Measurements from ENCODE around the gene HS6ST1.

HS6ST1 gene

DNA sequence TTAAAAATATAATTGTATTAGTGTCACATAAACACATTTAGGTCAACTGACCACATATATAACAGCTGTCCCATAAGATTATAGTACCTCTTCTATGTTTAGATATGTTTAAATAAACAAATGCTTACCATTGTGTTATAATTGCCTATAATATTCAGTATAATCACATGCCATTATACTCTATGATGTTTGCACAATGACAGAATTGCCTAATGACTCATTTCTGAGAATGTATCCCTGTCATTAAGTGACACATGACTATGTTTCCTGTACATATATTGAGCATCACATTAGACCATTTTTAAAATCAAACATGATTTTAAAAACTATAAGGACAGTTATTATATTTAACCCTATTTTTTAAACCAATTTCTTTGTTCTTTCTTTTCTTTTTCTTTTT lies 89.8 kb downstream of the HS6ST1 start:
- TF ChIP-seq, protein P1, sequence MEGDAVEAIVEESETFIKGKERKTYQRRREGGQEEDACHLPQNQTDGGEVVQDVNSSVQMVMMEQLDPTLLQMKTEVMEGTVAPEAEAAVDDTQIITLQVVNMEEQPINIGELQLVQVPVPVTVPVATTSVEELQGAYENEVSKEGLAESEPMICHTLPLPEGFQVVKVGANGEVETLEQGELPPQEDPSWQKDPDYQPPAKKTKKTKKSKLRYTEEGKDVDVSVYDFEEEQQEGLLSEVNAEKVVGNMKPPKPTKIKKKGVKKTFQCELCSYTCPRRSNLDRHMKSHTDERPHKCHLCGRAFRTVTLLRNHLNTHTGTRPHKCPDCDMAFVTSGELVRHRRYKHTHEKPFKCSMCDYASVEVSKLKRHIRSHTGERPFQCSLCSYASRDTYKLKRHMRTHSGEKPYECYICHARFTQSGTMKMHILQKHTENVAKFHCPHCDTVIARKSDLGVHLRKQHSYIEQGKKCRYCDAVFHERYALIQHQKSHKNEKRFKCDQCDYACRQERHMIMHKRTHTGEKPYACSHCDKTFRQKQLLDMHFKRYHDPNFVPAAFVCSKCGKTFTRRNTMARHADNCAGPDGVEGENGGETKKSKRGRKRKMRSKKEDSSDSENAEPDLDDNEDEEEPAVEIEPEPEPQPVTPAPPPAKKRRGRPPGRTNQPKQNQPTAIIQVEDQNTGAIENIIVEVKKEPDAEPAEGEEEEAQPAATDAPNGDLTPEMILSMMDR (IDR thresholded peaks at IDR 0.05; ENCODE audit: low read depth, low read length, missing control alignments): no peak
- no peak for DNase-seq (ENCODE audit: extremely low read depth, low read depth)
- no peak overlapping the region for H3K4me3 ChIP-seq (replicated peaks; ENCODE audit: low read depth, low read length)

DNA sequence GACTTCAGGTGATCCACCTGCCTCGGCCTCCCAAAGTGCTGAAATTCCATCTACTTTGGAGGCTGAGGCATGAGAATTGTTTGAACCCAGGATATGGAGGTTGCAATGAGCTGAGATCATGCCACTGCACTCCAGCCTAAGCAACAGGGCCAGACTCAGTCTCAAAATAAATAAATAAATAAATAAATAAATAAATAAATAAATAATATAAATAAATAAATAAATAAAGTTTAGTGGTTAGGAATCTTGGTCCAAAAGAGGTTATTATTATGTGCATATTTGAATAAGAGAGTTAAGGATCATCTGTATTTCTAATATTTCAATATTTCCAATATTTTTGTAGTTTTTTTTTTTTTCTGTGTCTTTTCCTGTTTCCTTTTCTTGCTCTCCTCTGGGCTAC lies 90.8 kb downstream of the HS6ST1 start:
- H3K4me3 ChIP-seq (replicated peaks; ENCODE audit: low read depth, low read length): no peak overlapping the region
- TF ChIP-seq, protein P1 (IDR thresholded peaks at IDR 0.05; ENCODE audit: low read depth, low read length, missing control alignments): no peak
- no peak for DNase-seq (ENCODE audit: extremely low read depth, low read depth)

DNA sequence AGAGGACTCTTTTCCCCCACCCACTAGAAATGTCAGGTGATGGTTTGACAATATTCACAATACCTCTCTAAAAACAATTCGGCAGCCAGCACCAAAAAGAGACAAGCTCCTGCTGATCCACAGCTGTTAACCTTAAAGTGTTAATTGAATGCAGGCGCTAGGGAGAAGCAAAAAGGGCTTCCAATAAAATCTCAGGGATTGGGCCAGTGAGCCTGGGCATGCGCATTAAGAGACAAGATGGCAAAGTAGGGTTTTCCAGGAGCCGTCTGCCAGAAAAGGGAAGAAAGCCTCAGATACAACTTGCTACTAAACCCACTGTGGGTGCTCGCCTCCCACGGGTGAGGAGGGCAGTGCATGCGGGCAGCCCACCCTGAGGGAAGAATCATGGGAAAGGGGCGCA lies 98.8 kb downstream of the HS6ST1 start:
- no peak for DNase-seq (ENCODE audit: extremely low read depth, low read depth)
- TF ChIP-seq, protein P1 (IDR thresholded peaks at IDR 0.05; ENCODE audit: low read depth, low read length, missing control alignments): no peak
- H3K4me3 ChIP-seq (replicated peaks; ENCODE audit: low read depth, low read length): no peak overlapping the region

DNA sequence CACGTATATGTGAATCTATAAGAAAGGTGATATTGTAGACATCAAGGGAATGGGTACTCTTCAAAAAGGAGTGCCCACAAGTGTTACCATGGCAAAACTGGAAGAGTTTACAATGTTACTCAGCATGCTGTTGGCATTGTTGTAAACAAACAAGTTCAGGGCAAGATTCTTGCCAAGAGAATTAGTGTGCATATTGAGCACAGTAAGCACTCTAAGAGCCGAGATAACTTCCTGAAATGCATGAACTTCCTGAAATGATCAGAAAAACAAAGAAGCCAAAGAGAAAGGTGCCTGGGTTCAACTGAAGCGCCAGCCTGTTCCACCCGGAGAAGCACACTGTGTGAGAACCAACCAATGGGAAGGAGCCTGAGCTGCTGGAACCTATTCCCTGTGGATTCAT lies 101.0 kb downstream of the HS6ST1 start:
- TF ChIP-seq, protein P1 (IDR thresholded peaks at IDR 0.05; ENCODE audit: low read depth, low read length, missing control alignments): no peak
- DNase-seq (ENCODE audit: extremely low read depth, low read depth): no peak
- H3K4me3 ChIP-seq (replicated peaks; ENCODE audit: low read depth, low read length): no peak overlapping the region

DNA sequence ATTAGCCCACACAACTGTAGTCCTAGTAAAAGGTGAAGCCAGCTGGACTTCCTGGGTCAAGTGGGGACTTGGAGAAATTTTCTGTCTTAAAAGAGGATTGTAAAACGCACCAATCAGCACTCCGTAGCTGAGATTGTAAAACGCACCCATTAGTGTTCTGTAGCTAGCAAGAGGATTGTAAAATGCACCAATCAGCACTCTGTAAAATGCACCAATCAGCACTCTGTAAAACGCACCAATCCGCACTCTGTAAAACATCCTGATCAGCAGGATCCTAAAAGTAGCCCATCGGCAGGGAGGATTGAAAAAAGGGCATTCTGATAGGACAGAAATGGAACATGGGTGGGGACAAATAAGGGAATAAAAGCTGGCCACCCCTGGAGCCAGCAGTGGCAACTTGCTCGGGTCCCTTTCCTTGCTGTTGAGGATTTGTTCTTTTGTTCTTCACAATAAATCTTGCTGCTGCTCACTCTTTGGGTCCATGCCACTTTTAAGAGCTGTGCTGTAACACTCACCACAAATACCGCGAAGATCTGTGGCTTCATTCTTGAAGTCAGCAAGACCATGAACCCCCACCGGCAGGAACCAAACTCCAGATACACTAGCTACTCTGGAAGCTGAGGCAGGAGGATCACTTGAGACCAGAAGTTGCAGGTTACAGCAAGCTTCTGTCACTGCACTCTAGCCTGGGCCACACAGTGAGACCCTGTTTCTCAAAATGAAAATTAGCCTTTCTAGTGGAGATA lies 102.6 kb downstream of the HS6ST1 start:
- TF ChIP-seq, protein P1 (IDR thresholded peaks at IDR 0.05; ENCODE audit: low read depth, low read length, missing control alignments): no peak
- DNase-seq (ENCODE audit: extremely low read depth, low read depth): no peak
- H3K4me3 ChIP-seq (replicated peaks; ENCODE audit: low read depth, low read length): no peak overlapping the region
